Uterus (tissue), 4 donors: ENCODE data around the gene ANKDD1B. TPM values are rescaled to one million over a fixed set of nuclear protein-coding genes. Genes with fewer than 3 reads are reported as not detected.

Experiments used
- DNase-seq, 2 donors: peaks; one replicate each; pipeline ENCODE4 v3.0.0-alpha.2; 2019 to 2020
- H3K27ac ChIP-seq, 2 donors: fragments of 200-600 bp; sonication (generic); 1 replicate in 1 of 2; 2 replicates in 1 of 2; pipeline ENCODE4 v1.5.1; 2016 to 2018
- H3K27me3 ChIP-seq, 2 donors: fragments of 200-600 bp; sonication (generic); one replicate each; pipeline ENCODE4 v1.5.1; 2018 to 2019; ENCODE audit warnings: control low read depth in 1 of 2
- H3K36me3 ChIP-seq, 2 donors: fragments of 200-600 bp; sonication (generic); one replicate each; pipeline ENCODE4 v1.5.1; 2019; ENCODE audit warnings: control low read depth in 1 of 2
- H3K4me1 ChIP-seq, 2 donors: fragments of 200-600 bp; sonication (generic); one replicate each; pipeline ENCODE4 v1.5.1; 2018 to 2019; ENCODE audit warnings: control low read depth in 1 of 2
- H3K4me3 ChIP-seq, 2 donors: fragments of 200-600 bp; sonication (generic); 1 replicate in 1 of 2; 2 replicates in 1 of 2; pipeline ENCODE4 v1.5.1; 2018 to 2019; ENCODE audit warnings: mild to moderate bottlenecking in 1 of 2
- H3K9me3 ChIP-seq, 2 donors: fragments of 200-600 bp; sonication (generic); one replicate each; pipeline ENCODE4 v1.5.1; 2019; ENCODE audit warnings: control low read depth in 1 of 2
- POLR2A ChIP-seq, 2 donors: fragments of 450-650 bp; IDR thresholded peaks; one replicate each; pipeline ENCODE4 v1.6.1; 2016; ENCODE audit warnings: antibody characterized with exemption in 2 of 2, mild to moderate bottlenecking in 1 of 2, moderate library complexity in 1 of 2
- intact Hi-C: fragments of 100-400 bp; cut with DNase I; formaldehyde crosslinking; loops from one replicate; pipeline ENCODE4 v1.15.1; 2023; ENCODE audit warnings: low total_unique reads
- total RNA-seq, 4 donors: library from RNA; depleted of rRNA in 3 of 4; stranded (reverse); fragments of >200 nt in 3 of 4; gene quantifications; one replicate each; pipeline versions ENCODE4 v1.1.0 to v1.2.4, GENCODE V29; 2014 to 2023
- TF ChIP-seq, protein P1 (sequence below), 4 experiments: fragments of 200-600 bp in 2 of 4; fragments of 450-650 bp in 2 of 4; sonication (generic) in 2 of 4; IDR thresholded peaks; one replicate each; pipeline ENCODE4 v1.5.1; 2016 to 2019; ENCODE audit warnings: antibody characterized with exemption in 4 of 4, mild to moderate bottlenecking in 2 of 4, moderate library complexity in 1 of 4
- donor health status: DM: yes; HTN: yes; CAD: no.

ANKDD1B gene
- total RNA-seq, 4 donors from 2014 or later = 1.1 to 1.2 TPM; not detected in 2

DNA sequence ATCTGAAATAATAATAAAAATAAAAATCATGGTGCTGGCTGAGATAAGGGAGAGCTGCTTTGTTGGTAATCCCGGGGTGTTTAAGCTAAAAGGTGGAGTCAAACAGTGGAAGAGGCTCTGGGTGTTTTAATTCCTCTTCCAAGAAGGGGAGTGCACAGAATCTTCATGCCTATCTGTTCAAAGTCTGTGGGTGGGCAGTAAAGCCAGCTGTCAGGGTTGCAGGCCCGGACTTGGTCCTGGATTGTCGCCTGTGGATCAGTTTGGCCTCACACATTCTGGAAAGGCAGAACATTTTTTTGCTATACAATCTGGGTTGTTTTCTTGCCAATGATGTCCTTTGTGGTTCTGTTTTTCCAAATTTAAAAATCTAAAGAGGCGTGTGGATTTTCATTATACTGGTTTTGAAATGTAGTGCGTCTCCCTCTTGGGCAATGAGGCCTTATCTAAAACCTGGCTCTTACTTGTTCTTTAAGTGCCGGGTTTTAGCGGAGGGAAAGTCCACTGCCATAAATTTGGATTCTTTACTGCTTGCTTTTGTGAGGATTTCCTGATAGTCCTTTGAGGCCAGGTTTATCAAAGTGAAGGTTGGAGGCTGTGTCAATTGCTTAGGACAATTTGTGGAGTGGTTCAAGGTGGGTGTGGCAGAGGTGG is 5.8 kb downstream of the ANKDD1B start:
- no peak for DNase-seq
- Histone ChIP-seq H3K27ac (peak overlapping the region; percentile 34 to 40), H3K27me3 (no peaks in the 10 kb centered on the region), H3K9me3 (no peaks in the 10 kb centered on the region), H3K4me1 (no peaks in the 10 kb centered on the region), H3K36me3 (no peaks in the 10 kb centered on the region), H3K4me3 (no peak overlapping the region)
- intact Hi-C loops = no loop called here
- no peak for TF ChIP-seq POLR2A (IDR thresholded peaks at IDR 0.05)
- TF ChIP-seq, protein P1, sequence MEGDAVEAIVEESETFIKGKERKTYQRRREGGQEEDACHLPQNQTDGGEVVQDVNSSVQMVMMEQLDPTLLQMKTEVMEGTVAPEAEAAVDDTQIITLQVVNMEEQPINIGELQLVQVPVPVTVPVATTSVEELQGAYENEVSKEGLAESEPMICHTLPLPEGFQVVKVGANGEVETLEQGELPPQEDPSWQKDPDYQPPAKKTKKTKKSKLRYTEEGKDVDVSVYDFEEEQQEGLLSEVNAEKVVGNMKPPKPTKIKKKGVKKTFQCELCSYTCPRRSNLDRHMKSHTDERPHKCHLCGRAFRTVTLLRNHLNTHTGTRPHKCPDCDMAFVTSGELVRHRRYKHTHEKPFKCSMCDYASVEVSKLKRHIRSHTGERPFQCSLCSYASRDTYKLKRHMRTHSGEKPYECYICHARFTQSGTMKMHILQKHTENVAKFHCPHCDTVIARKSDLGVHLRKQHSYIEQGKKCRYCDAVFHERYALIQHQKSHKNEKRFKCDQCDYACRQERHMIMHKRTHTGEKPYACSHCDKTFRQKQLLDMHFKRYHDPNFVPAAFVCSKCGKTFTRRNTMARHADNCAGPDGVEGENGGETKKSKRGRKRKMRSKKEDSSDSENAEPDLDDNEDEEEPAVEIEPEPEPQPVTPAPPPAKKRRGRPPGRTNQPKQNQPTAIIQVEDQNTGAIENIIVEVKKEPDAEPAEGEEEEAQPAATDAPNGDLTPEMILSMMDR (IDR thresholded peaks at IDR 0.05) = no peak

DNA sequence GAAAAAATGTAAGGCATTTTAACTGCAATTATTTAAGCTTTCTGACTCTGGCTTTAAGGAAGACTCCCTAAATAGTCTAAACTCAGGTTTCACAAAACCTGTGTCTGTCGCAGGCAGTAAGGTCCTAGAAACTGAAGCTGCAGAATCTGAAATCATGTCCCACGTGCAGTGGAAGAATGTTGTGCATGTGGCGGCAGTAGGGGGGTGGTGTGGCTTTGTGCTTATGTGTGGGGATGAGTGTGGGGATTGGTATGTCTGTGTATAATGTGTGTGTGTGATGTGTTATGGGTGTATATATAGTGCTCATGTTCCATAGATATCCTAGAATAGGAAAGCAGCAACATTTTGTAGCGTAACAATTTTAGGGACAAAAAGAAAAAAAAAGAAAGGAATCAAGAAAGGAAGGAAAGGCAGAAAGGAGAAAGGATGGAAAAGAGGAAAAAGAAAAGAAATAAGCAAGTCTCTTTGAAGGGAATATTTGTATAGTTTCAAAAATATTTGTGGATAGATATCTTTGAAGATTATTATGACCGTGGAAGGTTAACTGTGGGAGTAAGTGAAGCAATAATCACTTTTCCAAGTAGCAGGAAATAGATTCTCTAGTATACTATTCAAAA is 6.6 kb downstream of the ANKDD1B start:
- no peak for TF ChIP-seq POLR2A (IDR thresholded peaks at IDR 0.05)
- TF ChIP-seq, protein P1 (IDR thresholded peaks at IDR 0.05) = no peak
- H3K36me3 ChIP-seq = no peaks in the 10 kb centered on the region
- no peaks in the 10 kb centered on the region for H3K4me1 ChIP-seq
- H3K4me3 ChIP-seq = no peak overlapping the region
- no peak for DNase-seq
- intact Hi-C loops = no loop called here
- H3K27me3 ChIP-seq = no peaks in the 10 kb centered on the region
- H3K27ac ChIP-seq = no peak overlapping the region
- H3K9me3 ChIP-seq = no peaks in the 10 kb centered on the region

DNA sequence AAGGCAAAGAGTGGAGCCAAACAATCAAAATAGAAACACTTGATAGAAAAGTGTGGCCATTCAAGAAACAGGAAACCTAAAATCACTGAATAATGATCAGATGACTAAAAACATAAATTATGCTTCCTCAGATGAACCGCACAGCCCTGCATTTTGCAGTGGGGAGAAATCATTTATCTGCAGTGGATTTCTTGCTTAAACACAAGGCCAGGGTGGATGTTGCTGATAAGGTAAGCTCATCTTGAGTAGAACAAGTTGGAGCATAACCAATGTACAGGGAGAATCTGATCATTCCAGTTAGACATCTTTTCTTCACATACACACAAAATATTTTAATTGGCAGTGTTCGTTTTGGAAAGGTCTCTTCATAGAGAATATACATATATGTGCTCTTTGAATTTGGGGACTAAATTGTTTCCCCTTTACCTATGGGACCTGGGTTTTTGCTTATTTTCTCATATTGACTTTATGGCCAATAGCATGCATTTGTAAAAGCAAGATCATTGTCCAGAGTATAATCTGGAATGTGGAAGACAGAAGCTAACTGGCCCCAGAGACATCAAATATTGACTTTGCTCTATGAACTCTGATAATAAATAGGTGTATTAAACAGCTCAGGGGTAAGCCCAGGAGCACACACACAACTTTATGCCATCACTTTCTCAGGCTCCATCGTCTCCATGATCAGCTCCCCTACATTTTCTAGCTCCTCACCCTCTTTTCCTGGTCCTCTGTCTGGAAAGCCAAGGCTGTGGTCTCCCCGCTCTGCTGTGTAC is 9.1 kb downstream of the ANKDD1B start:
- Histone ChIP-seq H3K9me3 (no peaks in the 10 kb centered on the region), H3K27me3 (no peaks in the 10 kb centered on the region), H3K36me3 (no peaks in the 10 kb centered on the region), H3K4me3 (no peak overlapping the region), H3K4me1 (no peaks in the 10 kb centered on the region), H3K27ac (no peak overlapping the region)
- TF ChIP-seq, protein P1 (IDR thresholded peaks at IDR 0.05) = no peak
- no peak for TF ChIP-seq POLR2A (IDR thresholded peaks at IDR 0.05)
- DNase-seq = no peak
- intact Hi-C loops = no loop called here

DNA sequence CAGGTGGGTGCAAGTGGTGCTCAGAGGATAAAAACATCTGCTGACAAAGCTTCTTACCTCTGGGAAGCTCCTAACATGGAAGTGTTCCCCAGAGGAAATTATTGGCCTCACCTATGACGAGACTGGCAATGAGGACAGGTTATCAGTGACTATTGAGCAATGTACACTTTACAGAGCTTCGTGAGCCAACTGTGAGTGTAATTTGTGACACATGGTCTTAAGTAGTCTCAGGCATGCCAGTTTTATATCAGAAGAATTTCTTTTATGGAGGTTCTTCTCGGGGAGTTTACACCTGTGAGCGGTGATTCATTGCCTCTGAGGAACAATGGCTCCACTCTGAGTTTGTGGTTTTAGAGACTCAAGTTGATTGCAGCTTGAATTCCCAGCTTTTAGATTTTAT is 11.3 kb downstream of the ANKDD1B start:
- no peaks in the 10 kb centered on the region for H3K9me3 ChIP-seq
- no peak overlapping the region for H3K4me3 ChIP-seq
- DNase-seq = no peak
- no peak overlapping the region for H3K27ac ChIP-seq
- H3K4me1 ChIP-seq = no peaks in the 10 kb centered on the region
- H3K27me3 ChIP-seq = no peaks in the 10 kb centered on the region
- intact Hi-C loops = no loop called here
- TF ChIP-seq POLR2A (IDR thresholded peaks at IDR 0.05) = no peak
- TF ChIP-seq, protein P1 (IDR thresholded peaks at IDR 0.05) = no peak
- H3K36me3 ChIP-seq = no peaks in the 10 kb centered on the region

DNA sequence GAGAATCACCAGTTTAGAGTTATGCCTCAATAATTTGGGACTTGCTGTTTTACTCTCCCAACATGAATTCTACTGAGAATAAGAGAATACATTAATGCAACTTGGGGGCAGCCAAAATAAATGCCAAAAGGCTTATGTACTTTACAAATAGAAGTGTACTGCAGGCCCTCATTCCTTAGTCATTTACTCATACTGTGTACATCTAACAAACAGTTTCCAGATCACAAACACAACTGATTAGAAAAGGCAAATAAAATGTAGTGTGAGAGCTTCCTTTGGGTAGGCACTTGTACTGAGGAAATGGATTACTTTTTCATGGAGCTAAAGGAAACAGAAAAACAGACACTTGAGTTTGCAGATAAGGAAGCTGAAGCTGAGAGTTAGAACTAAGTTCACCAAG is 12.6 kb downstream of the ANKDD1B start:
- no peak for DNase-seq
- Histone ChIP-seq H3K36me3 (no peaks in the 10 kb centered on the region), H3K27ac (no peak overlapping the region), H3K4me1 (no peaks in the 10 kb centered on the region), H3K27me3 (no peaks in the 10 kb centered on the region), H3K9me3 (no peaks in the 10 kb centered on the region), H3K4me3 (no peak overlapping the region)
- TF ChIP-seq POLR2A (IDR thresholded peaks at IDR 0.05) = no peak
- TF ChIP-seq, protein P1 (IDR thresholded peaks at IDR 0.05) = no peak
- intact Hi-C loops = no loop called here
